Ovary (tissue), 9 donors: Measurements from ENCODE around the gene TMF1. TPM values are rescaled to one million over a fixed set of nuclear protein-coding genes. Genes with fewer than 3 reads are reported as not detected.

ENCODE experiments used
- DNase-seq, 5 donors: peaks; one replicate each; pipeline ENCODE4 v3.0.0-alpha.2; 2019 to 2020
- H3K27ac ChIP-seq, 2 donors: fragments of 200-600 bp; one replicate each; pipeline versions ENCODE4 v1.5.1 to v1.8.0; 2019 to 2022
- H3K27me3 ChIP-seq: fragments of 200-600 bp; one replicate; pipeline ENCODE4 v1.8.0; 2022
- H3K36me3 ChIP-seq: fragments of 200-600 bp; sonication (generic); one replicate; pipeline ENCODE4 v1.5.1; 2019
- H3K4me1 ChIP-seq: one replicate; pipeline ENCODE4 v1.8.1; 2013; ENCODE audit warnings: mild to moderate bottlenecking, moderate library complexity; ENCODE audit not compliant: insufficient read depth
- H3K4me3 ChIP-seq: fragments of 200-600 bp; sonication (generic); one replicate; pipeline ENCODE4 v1.5.1; 2017
- H3K9me3 ChIP-seq, 2 donors: fragments of 200-600 bp in 1 of 2; sonication (generic) in 1 of 2; one replicate each; pipeline versions ENCODE4 v1.5.1 to v1.8.1; 2013 to 2019; ENCODE audit warnings: mild to moderate bottlenecking in 1 of 2, moderate library complexity in 1 of 2
- CTCF ChIP-seq, 3 donors: fragments of 450-650 bp in 2 of 3; fragments of 200-600 bp in 1 of 3; IDR thresholded peaks; one replicate each; pipeline versions ENCODE4 v1.5.1 to v1.8.0; 2016 to 2022; ENCODE audit warnings: antibody characterized with exemption in 3 of 3, mild to moderate bottlenecking in 1 of 3
- EP300 ChIP-seq: sonication (generic); formaldehyde crosslinking; IDR thresholded peaks from one replicate; pipeline ENCODE4 v1.6.1; 2017; ENCODE audit warnings: antibody characterized with exemption
- POLR2A ChIP-seq: fragments of 450-650 bp; IDR thresholded peaks from one replicate; pipeline ENCODE4 v1.6.1; 2017; ENCODE audit warnings: antibody characterized with exemption, mild to moderate bottlenecking, moderate library complexity
- WGBS, 3 donors: extraction: QIAGEN DNeasy Blood & Tissue Kit in 1 of 3; methylation state at CpG; one replicate each; pipeline versions ENCODE4 v1.1.5 to v1.1.7; 2013 to 2017; 5-methylcytosine and 5-hydroxymethylcytosine counted together
- intact Hi-C, 4 donors: fragments of 100-400 bp; cut with DNase I; formaldehyde crosslinking; loops; one replicate each; pipeline versions ENCODE4 v1.11.0 to v1.15.1; 2022 to 2023
- polyA plus RNA-seq, 2 donors: library from polyadenylated mRNA; stranded (reverse); fragments of 200-250 nt in 1 of 2; fragments of 350-450 nt in 1 of 2; fragmentation: Illumina TruSeq in 1 of 2; extraction: RNeasy Lipid Tissue Mini Kit (QIAGEN cat#74804) in 1 of 2; gene quantifications; one replicate each; pipeline ENCODE4 v1.2.3, GENCODE V29; 2013 to 2014
- total RNA-seq, 7 donors: library from RNA; depleted of rRNA in 2 of 7; stranded (reverse); fragments of >200 nt in 2 of 7; fragmentation: NEBNext Ultra II Directional in 3 of 7; extraction: Animal tissue kit (Norgen Biotek cat#: 25700) in 3 of 7; gene quantifications; one replicate each; pipeline versions ENCODE4 v1.1.0 to v1.2.4, GENCODE V29; 2016 to 2023
- donor health status: DM: no; HTN: no; CAD: no; lungs with moderate emphysema.
- donor health status: DM: no; HTN: no; CAD: no.
- donor health status: Bipolar disorder and iron deficiency.
- donor health status: DM: yes; HTN: yes; CAD: no.
- donor health status: DM: no; HTN: no; CAD: no.
- donor health status: DM: yes; HTN: yes; CAD: no.

Gene TMF1
- total and polyA plus RNA-seq, 9 donors = 10.7 to 36.4 (median 28.3) TPM

- H3K36me3 ChIP-seq = no peaks in the 10 kb centered on the region
- peak overlapping the region; percentile 96 to 100 for H3K27ac ChIP-seq
- TF ChIP-seq EP300 (no peak), CTCF (IDR thresholded peaks at IDR 0.05) (no peak), POLR2A (no peak)
- H3K9me3 ChIP-seq = no peaks in the 10 kb centered on the region
- WGBS, 3 donors = 3 to 6% (median 4%) methylated on average over 26 to 36 of the region's 36 CpGs
- DNase-seq = peak; percentile 60 to 82 (median 72)
- peaks cover 4% of the 10 kb centered on the region for H3K4me1 ChIP-seq
- peak overlapping the region; percentile 85 for H3K4me3 ChIP-seq
- no peaks in the 10 kb centered on the region for H3K27me3 ChIP-seq
- intact Hi-C loops = no loop called here
Measured at GRCh38 chr3:69012800-69013252, 39.3 kb downstream of the TMF1 start.

- no peaks in the 10 kb centered on the region for H3K36me3 ChIP-seq
- H3K27me3 ChIP-seq = no peaks in the 10 kb centered on the region
- no peak for TF ChIP-seq EP300
- TF ChIP-seq POLR2A = no peak
- TF ChIP-seq CTCF (IDR thresholded peaks at IDR 0.05) = no peak
- 40 to 52% (median 41%) methylated on average over 22 of the region's 22 CpGs for WGBS, 3 donors
- peak overlapping the region; percentile 85 for H3K4me3 ChIP-seq
- peak overlapping the region; percentile 96 to 100 for H3K27ac ChIP-seq
- no peaks in the 10 kb centered on the region for H3K9me3 ChIP-seq
- DNase-seq = peak; percentile 41 to 69 (median 60)
- peaks cover 4% of the 10 kb centered on the region for H3K4me1 ChIP-seq
- intact Hi-C loops = no loop called here
Measured at GRCh38 chr3:69012100-69012799, 39.9 kb downstream of the TMF1 start.

- Histone ChIP-seq H3K9me3 (no peaks in the 10 kb centered on the region), H3K27ac (no peak overlapping the region), H3K4me1 (peaks cover 4% of the 10 kb centered on the region), H3K36me3 (no peaks in the 10 kb centered on the region), H3K27me3 (no peaks in the 10 kb centered on the region), H3K4me3 (no peak overlapping the region)
- TF ChIP-seq CTCF (IDR thresholded peaks at IDR 0.05) (no peak), POLR2A (no peak), EP300 (no peak)
- intact Hi-C loops = no loop called here
- WGBS, 3 donors = 85 to 94% (median 88%) methylated on average over 8 of the region's 8 CpGs
- no peak for DNase-seq
Measured at GRCh38 chr3:69011096-69011730, 40.9 kb downstream of the TMF1 start.

GRCh38 chr3:69009559-69010410 is 42.3 kb downstream of the TMF1 start:
- TF ChIP-seq CTCF (IDR thresholded peaks at IDR 0.05) (no peak), EP300 (no peak), POLR2A (no peak)
- intact Hi-C loops = no loop called here
- Histone ChIP-seq H3K4me3 (no peak overlapping the region), H3K36me3 (no peaks in the 10 kb centered on the region), H3K9me3 (no peaks in the 10 kb centered on the region), H3K27ac (no peak overlapping the region), H3K27me3 (no peaks in the 10 kb centered on the region), H3K4me1 (peaks cover 4% of the 10 kb centered on the region)
- peak in 1 of 5 donors; percentile 48 for DNase-seq
- WGBS, 3 donors = 17 to 25% (median 24%) methylated on average over 3 of the region's 3 CpGs
